Vagina (tissue), 2 donors: ENCODE measurements around the gene CHTF8. TPM values are rescaled to one million over a fixed set of nuclear protein-coding genes. Genes with fewer than 3 reads are reported as not detected.

ENCODE experiments used
- DNase-seq, 2 donors: peaks; one replicate each; pipeline ENCODE4 v3.0.0-alpha.2; 2017; ENCODE audit errors: extremely low spot score in 2 of 2
- H3K27ac ChIP-seq: fragments of 200-600 bp; sonication (generic); one replicate; pipeline ENCODE4 v1.5.1; 2019
- H3K27me3 ChIP-seq: fragments of 200-600 bp; sonication (generic); one replicate; pipeline ENCODE4 v1.5.1; 2019
- H3K36me3 ChIP-seq, 2 donors: fragments of 200-600 bp; sonication (generic); one replicate each; pipeline ENCODE4 v1.5.1; 2017 to 2019
- H3K4me1 ChIP-seq: fragments of 200-600 bp; sonication (generic); one replicate; pipeline ENCODE4 v1.5.1; 2019
- H3K4me3 ChIP-seq, 2 donors: fragments of 200-600 bp; sonication (generic); 1 replicate in 1 of 2; 2 replicates in 1 of 2; pipeline ENCODE4 v1.5.1; 2016 to 2019
- H3K9me3 ChIP-seq: fragments of 200-600 bp; sonication (generic); one replicate; pipeline ENCODE4 v1.5.1; 2019
- POLR2A ChIP-seq, 2 donors: fragments of 450-650 bp; IDR thresholded peaks; one replicate each; pipeline ENCODE4 v1.6.1; 2017; ENCODE audit warnings: antibody characterized with exemption in 2 of 2, mild to moderate bottlenecking in 2 of 2, moderate library complexity in 2 of 2
- POLR2AphosphoS5 ChIP-seq, 2 donors: sonication (generic); formaldehyde crosslinking; IDR thresholded peaks; one replicate each; pipeline ENCODE4 v1.9.0; 2017; ENCODE audit warnings: antibody characterized with exemption in 2 of 2, mild to moderate bottlenecking in 2 of 2, low read depth in 1 of 2; ENCODE audit not compliant: insufficient read depth in 1 of 2
- intact Hi-C: fragments of 100-400 bp; cut with DNase I; formaldehyde crosslinking; loops from one replicate; pipeline ENCODE4 v1.15.1; 2023
- total RNA-seq: library from RNA; depleted of rRNA; stranded (reverse); fragments of >200 nt; gene quantifications from one replicate; pipeline ENCODE4 v1.2.3, GENCODE V29; 2016
- TF ChIP-seq, protein P1 (sequence below), 3 experiments: fragments of 450-650 bp in 2 of 3; fragments of 200-600 bp in 1 of 3; sonication (generic) in 1 of 3; IDR thresholded peaks; one replicate each; pipeline ENCODE4 v1.5.1; 2017 to 2019; ENCODE audit warnings: antibody characterized with exemption in 3 of 3, mild to moderate bottlenecking in 2 of 3, moderate library complexity in 2 of 3

The CHTF8 gene
- total RNA-seq, 1 donor from 2014 or later, result 59.4 TPM

- intact Hi-C loops, result no loop called here
- H3K36me3 ChIP-seq, result peaks cover 0 to 16% of the 10 kb centered on the region in 2 donors
- H3K4me1 ChIP-seq, result peaks cover 30% of the 10 kb centered on the region
- TF ChIP-seq POLR2AphosphoS5 (IDR thresholded peaks at IDR 0.05; ENCODE audit: insufficient read depth in 1 of 2, low read depth in 1 of 2) (no peak), POLR2A (IDR thresholded peaks at IDR 0.05) (no peak)
- TF ChIP-seq, protein P1, sequence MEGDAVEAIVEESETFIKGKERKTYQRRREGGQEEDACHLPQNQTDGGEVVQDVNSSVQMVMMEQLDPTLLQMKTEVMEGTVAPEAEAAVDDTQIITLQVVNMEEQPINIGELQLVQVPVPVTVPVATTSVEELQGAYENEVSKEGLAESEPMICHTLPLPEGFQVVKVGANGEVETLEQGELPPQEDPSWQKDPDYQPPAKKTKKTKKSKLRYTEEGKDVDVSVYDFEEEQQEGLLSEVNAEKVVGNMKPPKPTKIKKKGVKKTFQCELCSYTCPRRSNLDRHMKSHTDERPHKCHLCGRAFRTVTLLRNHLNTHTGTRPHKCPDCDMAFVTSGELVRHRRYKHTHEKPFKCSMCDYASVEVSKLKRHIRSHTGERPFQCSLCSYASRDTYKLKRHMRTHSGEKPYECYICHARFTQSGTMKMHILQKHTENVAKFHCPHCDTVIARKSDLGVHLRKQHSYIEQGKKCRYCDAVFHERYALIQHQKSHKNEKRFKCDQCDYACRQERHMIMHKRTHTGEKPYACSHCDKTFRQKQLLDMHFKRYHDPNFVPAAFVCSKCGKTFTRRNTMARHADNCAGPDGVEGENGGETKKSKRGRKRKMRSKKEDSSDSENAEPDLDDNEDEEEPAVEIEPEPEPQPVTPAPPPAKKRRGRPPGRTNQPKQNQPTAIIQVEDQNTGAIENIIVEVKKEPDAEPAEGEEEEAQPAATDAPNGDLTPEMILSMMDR (IDR thresholded peaks at IDR 0.05), result no peak
- H3K9me3 ChIP-seq, result no peaks in the 10 kb centered on the region
- DNase-seq, result no peak
- no peaks in the 10 kb centered on the region for H3K27me3 ChIP-seq
- H3K4me3 ChIP-seq, result no peak overlapping the region
- no peak overlapping the region for H3K27ac ChIP-seq
These were observed 21.0 kb downstream of the CHTF8 start for GRCh38 chr16:69111216-69111875.

- Histone ChIP-seq H3K9me3 (no peaks in the 10 kb centered on the region), H3K27ac (no peak overlapping the region), H3K36me3 (peaks cover 0 to 16% of the 10 kb centered on the region in 2 donors), H3K4me3 (no peak overlapping the region), H3K27me3 (no peaks in the 10 kb centered on the region), H3K4me1 (peaks cover 35% of the 10 kb centered on the region)
- DNase-seq, result no peak
- TF ChIP-seq, protein P1 (IDR thresholded peaks at IDR 0.05), result no peak
- TF ChIP-seq POLR2AphosphoS5 (IDR thresholded peaks at IDR 0.05; ENCODE audit: insufficient read depth in 1 of 2, low read depth in 1 of 2), result no peak
- no peak for TF ChIP-seq POLR2A (IDR thresholded peaks at IDR 0.05)
- intact Hi-C loops, result no loop called here
These were observed 22.0 kb downstream of the CHTF8 start for GRCh38 chr16:69110406-69110805.

GRCh38 chr16:69109486-69110270 is 22.7 kb downstream of the CHTF8 start:
- Histone ChIP-seq H3K27ac (no peak overlapping the region), H3K36me3 (peaks cover 0 to 16% of the 10 kb centered on the region in 2 donors), H3K4me1 (peaks cover 40% of the 10 kb centered on the region), H3K4me3 (no peak overlapping the region), H3K9me3 (no peaks in the 10 kb centered on the region), H3K27me3 (no peaks in the 10 kb centered on the region)
- intact Hi-C loops, result loop anchor here (10.0 kb wide), 1 partner anchor 235 kb away; no protein-coding TSS in a partner anchor
- DNase-seq, result no peak
- no peak for TF ChIP-seq POLR2A (IDR thresholded peaks at IDR 0.05)
- TF ChIP-seq POLR2AphosphoS5 (IDR thresholded peaks at IDR 0.05; ENCODE audit: insufficient read depth in 1 of 2, low read depth in 1 of 2), result no peak
- TF ChIP-seq, protein P1 (IDR thresholded peaks at IDR 0.05), result no peak

DNA sequence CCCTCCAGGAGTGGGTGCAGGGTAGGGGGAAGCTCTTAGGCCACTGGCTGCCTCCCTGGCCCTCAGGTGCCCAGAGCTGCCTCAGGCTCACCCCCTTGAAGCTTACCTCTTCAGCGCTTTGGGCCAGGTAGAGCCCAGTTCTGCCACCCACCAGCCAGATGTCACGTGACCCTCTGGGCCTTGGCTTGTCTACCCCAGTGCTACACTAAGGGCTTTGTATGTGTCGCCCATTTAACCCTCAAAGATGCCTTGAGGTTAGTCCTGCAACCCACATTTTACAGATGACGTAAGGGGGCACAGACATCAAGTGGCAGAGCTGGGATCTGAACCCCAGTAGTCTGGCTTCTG is 23.5 kb downstream of the CHTF8 start:
- no peaks in the 10 kb centered on the region for H3K27me3 ChIP-seq
- H3K9me3 ChIP-seq, result no peaks in the 10 kb centered on the region
- H3K4me1 ChIP-seq, result peaks cover 40% of the 10 kb centered on the region
- DNase-seq, result no peak
- intact Hi-C loops, result loop anchor here (10.0 kb wide), 1 partner anchor 234 kb away; no protein-coding TSS in a partner anchor
- H3K4me3 ChIP-seq, result no peak overlapping the region
- H3K36me3 ChIP-seq, result peaks cover 0 to 9% of the 10 kb centered on the region in 2 donors
- H3K27ac ChIP-seq, result no peak overlapping the region
- TF ChIP-seq POLR2AphosphoS5 (IDR thresholded peaks at IDR 0.05; ENCODE audit: insufficient read depth in 1 of 2, low read depth in 1 of 2), result no peak
- no peak for TF ChIP-seq POLR2A (IDR thresholded peaks at IDR 0.05)
- TF ChIP-seq, protein P1 (IDR thresholded peaks at IDR 0.05), result no peak
